HG02763 (cell line): Measurements from ENCODE around the gene PCBP3.
"Not testable (repeated sequence)": the region's sequence is repeated elsewhere in the genome, so short reads cannot be mapped to it uniquely, and the experiment has no call there.

Experiments
- ATAC-seq: cut with Tn5 transposase; IDR thresholded peaks from one replicate; pipeline ENCODE4 v1.9.1; 2021; ENCODE audit warnings: mild to moderate bottlenecking, moderate library complexity; ENCODE audit not compliant: unreplicated experiment

Gene PCBP3

DNA sequence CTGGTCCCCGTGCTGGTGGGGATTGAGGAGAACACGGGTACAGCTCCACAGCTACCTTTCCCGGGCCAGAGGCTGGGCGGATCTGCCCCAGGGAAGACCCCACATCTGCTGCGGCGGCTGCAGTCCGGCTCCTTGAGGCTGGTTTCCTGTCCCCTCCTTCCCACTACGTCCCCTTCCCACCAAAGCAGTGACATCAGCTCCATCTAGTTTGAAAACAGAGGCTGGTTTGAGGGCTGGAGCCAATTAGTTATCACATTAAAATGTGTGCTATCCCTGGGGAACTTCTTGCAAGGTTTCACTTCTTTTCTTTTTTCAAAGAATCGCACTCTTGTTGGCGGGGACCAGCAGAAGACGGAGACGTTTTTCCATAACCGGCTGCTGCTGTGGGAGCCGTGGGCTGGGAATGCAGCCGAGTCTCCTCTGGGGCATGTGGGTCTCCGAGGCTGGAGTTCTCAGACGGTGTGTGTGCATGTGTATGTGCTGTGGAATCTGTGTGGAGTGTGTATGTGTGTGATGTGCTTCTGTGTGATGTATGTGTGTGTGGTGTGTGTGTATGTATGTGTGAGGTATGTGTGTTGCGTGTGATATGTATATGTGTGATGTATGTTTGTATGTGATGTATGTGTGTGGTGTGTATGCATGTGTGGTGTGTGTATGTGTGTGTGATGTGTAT lies 8.9 kb upstream of the PCBP3 start:
- ATAC-seq = no peak

DNA sequence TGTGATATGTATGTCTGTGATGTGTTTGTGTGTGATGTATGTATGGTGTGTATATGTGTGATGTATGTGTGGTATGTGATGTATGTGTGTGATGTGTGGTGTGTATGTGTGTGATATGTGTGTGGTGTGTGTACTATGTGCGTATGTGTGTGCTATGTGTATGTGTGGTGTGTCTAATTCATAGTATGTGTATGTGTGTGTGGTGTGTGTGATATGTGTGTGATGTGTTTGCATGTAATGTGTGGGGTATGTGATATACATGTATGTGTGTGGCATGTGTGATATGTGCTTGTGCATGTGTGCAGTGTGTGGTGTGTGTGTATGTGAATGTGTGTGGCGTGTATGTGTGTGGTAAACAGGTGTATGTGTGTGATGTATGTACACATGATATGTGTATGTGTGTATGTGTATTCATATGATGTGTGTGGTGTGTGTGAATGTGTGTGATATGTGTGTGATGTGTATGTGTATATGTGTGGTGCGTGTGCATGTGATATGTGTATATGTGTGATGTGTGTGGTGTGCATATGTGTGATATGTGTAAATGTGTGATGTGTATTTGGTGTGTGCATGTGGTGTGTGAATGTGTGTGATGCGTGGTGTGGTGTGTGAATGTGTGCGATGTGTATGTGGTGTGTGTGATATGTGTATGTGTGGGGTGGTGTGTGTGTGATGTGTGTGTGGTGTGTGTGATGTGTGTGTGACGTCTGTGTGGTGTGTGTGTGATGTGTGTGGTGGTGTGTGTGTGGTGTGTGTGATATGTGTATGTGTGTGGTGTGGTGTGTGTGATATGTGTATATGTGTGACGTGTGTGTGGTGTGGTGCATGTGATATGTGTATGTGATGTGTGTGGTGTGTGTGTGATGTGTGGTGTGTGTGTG lies 8.0 kb upstream of the PCBP3 start:
- no peak for ATAC-seq

DNA sequence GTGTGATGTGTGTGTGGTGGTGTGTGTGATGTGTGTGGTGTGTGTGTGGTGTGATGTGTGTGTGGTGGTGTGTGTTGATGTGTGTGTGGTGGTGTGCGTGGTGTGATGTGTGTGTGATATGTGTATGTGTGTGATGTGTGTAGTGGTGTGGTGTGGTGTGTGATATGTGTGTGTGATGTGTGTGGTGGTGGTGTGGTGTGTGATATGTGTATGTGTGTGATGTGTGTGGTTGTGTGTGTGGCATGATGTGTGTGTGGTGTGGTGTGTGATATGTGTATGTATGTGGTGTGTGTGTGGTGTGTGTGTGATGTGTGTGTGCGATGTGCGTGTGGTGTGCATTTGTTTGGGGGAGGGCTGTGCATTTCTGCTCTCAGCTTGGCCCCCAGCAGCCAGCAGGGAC lies 7.1 kb upstream of the PCBP3 start:
- no peak for ATAC-seq

DNA sequence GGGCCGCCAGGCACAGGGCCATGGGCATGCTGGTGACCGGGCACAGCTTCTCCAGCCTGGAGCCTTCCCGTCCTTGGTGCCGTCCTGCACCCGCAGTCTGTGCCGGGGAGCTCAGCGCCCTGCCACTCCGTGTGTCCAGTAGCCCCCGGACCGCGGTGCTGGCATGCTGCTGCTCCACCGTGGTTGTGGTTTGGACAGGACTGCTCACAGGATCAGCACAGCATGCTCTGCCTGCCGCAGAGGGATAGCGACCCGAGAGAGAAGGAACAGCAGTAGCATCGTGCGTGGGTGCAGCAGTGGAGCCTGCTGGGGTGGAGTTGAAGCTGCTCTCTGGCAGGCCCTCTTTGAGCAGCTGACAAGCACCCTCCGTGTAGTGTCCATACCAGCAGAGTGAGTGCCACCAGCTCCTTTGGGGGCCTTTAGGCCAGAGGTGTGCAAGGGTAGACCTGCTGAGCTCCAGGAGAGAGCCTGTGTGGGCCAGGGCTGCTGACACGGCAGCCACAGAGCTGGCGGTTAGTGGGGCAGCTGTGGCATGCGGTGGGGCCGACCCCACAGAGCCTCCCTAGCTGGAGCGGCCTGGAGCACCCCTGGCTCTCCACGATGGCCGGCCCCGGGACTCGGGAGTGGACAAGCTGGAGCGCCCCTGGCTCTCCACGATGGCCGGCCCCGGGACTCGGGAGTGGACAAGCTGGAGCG lies 6.4 kb upstream of the PCBP3 start:
- no peak for ATAC-seq

DNA sequence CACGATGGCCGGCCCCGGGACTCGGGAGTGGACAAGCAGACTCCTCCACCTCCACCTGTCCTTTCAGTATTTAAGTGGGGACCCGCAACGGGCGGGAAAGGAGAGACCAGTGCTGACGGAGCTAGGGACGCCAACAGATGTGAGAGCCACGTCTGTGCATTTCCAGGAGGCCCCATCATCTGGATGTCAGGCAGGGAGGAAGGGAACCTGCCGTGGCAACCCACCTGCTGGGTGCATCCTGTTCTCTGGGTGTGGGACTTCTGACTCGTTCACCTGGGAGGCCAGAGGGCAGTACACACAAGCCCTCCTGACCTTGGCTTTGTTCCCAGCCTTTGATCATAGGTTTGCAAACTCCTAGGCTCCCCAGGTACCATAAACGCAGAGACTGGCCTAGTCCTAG lies 5.6 kb upstream of the PCBP3 start:
- ATAC-seq = no peak

DNA sequence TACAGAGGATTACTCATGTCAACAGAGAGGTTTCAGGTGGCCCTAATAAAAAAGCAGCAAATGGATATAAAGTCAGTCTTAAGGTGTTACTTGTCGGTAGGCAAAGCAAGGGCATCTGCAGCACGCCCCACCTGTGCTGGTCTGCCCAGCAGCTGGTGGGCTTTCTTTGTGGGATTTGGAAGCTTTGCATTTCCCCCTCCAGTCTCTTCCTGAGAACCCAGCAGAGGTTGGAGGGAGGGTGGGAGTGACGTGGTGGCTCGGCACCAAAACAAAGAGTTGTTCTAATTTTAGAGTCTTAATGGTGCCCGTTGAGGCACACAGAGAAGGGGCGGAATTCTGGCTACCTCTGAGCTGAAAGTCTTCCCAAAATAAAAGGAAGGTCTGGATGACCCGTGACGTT lies 4.8 kb upstream of the PCBP3 start:
- no peak for ATAC-seq

DNA sequence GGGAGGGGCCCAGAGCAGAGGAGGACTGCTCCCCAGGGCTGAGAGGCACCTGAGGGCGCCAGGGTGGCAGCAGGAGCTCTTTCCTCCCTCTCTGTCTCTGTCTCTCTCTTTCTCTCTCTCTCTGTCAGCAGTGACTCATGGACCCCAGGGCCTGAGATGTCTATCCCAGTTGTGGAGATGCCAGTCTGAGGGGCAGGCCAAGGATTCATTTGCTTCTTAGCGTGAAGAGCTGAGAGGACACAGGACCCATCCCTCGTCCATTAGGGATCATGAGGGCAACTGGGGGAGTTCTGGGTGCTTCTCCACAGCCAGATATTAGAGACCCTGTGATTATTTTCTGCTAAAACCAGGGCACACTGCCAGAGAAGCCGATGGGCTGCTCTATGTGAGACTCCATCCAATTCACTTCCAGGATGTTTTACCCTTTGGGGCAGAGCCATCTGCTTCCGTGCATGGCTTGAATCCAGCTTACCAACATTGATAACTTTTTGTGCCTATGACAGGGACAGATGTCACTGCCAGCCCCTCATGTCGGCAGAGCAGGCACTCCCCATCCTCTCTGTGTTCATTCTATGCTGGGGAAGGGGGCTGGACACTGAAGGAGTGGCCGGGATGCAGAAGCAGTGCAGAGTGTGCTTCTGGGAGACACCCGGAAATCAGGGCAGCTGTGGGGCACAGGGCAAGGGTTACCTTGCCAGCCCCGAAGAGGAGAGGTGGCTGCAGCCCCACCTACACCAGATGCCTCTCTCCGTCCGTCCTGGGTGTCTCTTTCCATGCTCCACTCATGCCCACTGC lies 4.1 kb upstream of the PCBP3 start:
- no peak for ATAC-seq

DNA sequence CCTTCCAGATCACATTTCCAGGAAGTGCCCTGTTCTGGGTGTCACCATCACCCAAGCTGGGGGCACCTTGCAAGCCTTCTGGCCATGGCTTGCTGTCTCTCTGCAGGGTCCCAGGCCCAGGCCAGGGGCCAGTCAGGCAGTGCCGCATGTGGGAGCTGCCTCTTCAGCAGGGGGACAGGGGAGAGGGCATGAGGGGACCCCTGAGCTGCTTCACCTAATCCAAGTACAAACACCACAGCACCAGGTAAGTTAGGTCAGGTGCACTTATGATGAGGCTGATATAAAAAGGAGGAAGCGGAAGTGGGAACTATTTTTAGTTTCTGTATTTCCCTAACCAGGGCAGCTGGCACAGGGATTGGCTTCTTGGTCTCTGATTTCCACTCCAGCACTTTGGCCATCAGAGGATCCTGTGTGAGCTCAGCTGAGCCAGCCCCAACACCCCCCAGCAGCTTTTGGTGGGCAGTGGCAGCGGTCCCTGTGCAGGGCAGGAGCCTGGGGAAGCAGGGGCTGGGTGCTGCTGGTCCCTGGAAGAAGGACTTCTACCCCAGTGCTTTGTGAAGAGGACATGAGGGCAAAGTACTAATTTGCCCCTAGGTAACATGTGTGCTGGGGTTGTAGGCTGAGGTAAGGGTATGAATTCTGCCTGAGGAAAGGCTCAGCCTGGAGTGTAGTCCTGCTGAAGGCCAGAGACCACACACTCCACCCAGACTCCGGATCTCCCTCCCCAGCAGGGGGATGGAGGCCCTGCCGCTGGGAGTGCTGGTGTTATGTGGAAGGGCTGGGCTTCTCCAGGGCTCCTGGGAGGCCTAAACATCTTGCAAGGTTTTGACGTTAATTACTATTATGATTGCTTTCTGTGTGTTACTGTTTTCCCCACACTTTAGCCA lies 3.3 kb upstream of the PCBP3 start:
- no peak for ATAC-seq

DNA sequence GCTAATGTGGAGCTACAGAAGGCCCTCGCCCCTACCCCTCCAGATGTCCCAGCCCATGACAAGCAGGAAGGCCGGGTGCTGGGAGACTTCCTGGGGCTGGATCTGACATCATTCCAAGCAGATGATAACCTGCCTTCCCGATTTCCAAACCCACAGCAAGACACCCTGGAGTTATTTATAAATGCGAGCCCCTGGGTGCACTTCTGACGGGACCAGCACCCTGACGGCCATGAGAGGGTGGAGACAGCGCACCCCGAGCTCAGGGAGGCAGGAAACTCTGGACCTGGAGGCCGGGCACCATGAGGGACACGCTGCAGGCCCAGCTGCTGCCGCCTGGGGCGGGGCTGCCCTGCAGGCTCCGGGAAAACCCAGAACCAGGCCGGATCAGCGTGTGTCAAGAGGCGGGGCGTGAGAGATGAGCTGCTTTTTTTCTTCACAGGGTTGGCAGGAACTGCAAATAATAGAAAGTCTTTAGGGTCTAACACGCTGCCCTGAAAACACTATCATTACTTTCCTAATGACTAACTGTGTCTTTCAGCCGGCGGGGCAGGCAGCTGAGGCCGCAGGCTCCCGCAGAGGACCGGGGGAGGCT lies 2.5 kb upstream of the PCBP3 start:
- ATAC-seq = no peak

DNA sequence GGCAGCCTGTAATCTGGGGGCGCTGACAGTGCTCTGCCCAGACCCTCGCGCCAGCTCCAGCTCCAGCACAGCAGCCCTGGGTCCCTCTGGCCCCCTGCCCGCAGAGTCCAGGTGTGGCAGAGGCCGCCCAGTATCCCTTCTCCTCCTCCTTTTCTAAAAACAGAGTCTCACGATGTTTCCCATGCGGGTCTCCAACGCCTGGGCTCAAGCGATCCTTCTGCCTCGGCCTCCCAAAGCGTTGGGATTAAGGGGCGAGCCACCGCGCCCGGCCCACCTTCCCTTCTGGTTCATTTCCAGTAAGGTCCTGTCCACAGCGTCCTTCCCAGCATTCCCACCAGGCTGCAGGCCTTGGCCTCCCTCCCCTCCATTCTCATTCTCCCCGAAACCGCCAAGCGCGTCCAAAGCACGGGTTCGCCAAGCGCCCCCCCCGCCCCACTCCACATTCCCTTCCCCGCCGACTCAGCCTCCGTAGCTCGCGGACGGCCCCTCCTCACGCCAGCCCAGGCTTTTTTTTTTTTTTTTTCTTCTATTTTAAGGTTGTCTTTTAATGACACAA lies 2.0 kb upstream of the PCBP3 start:
- ATAC-seq = no peak

DNA sequence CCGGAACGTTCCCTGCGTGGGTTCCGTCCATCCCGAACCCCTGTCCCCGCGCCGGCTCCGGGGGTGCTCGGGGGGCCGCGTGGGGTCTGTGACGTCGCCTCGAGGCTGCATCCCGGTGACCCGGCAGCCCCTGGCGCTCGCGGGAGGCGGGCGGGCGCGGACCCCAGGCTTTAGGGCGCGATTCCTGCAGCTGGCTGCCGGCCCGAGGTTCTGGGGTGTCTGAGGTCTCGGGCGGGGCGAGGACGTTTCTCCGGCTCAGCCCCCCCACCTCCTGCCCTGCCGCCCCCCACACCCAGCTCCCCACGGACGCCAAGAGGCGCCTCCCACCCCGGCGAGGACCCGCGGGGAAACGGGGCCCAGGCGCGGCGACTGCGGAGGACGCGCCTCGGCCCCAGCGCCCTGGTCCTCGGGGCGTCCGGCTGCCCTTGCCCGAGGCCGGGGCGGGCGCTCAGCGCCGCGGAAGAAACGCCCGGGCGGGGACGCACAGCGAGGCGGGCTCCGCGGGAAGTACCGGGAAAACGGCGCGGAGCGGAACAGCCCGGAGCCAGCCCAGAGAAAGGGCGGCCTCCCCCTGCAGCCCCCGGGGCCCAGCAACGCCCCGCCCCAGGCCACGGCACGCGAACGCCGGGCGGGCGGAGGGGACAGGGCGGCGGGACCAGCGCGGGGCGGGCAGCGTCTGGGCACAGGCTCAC lies 1.3 kb upstream of the PCBP3 start:
- ATAC-seq = no peak

DNA sequence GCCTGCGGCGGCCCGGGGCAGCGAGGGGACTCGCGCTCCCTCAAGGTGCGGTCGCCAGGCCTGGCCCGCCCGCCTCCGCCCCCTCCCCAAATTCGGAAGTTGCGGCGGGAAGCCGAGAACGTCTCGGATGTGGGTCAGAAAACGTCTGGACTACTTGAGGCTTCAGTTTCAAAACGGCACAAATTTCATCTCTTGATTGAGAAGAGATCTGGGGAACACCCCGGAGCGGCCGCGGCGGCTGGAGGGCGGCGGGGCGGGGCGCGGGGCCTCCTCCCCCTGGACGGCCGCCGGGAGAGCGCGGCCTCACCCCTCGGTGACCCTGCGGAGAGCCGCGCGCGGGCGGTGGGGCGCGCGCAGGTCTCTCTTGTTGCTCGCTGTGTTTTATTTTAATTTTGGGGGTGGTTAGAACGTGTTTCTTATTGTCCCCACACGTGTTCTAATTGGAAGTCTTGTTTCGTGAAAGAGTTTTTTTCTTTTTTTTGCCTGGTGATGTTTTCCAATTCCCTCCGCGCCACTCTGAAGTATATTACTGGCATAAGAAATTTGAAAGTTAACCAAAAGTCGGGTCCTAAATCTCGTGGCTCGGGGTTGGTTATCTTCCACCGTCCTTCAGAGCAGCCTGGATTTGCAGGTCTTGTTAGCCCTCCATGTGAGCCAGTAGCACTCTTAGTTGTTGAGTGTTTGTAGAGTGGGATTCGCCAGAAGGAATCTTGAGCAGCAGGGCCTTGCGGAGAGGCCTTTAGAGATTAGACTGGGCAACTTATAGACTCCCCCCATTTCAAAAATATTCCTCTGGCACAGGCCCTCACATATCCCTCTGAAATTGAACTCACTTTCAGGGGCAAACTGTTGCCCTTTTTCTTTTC lies 749 bp downstream of the PCBP3 start:
- ATAC-seq = no peak

DNA sequence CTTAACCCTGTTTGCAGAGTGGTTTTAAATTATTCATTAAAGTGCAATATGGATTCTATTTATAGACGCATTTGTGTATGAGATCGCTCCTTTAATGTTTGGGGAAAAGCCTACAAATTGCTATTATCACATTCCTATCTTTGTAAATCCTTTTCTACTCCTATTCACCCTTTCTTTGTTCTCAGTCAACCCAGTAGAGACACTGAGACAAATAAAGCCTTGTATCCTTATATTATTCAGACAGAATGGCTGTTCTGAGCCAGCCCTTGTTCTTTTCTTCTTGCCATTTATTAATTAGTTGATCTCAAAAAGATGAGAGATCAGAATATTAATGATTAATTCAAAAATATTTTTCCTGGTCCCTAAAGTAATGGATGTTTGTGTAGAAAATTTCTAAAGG lies 8.4 kb downstream of the PCBP3 start:
- no peak for ATAC-seq

DNA sequence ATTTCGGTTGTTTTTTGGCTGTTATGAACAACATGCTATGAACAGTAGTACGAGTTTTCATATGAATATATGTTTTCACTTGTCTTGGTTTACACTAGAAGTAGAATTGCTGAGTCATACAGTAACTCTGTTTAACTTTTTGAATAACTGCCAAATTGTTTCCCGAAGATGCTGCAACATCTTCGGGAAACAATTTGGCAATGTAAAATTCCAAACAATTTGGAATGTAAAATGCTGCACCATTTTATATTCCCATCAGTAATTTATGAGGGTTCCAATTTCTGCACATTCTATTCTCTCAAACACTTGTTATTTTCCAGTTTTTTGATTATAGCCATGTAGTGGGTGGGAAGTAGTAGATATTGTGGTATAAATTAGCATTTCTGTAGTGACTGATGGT lies 11.6 kb downstream of the PCBP3 start:
- no peak for ATAC-seq

DNA sequence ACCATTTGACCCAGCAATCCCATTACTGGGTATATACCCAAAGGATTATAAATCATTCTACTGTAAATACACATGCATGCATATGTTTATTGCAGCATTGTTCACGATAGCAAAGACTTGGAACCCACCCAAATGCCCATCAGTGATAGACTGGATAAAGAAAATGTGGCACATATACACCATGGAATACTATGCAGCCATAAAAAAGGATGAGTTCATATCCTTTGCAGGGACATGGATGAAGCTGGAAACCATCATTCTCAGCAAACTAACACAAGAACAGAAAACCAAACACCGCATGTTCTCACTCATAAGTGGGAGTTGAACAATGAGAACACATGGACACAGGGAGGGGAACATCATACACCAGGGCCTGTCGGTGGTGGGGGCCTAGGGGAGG lies 12.6 kb downstream of the PCBP3 start:
- ATAC-seq = not testable (repeated sequence)

DNA sequence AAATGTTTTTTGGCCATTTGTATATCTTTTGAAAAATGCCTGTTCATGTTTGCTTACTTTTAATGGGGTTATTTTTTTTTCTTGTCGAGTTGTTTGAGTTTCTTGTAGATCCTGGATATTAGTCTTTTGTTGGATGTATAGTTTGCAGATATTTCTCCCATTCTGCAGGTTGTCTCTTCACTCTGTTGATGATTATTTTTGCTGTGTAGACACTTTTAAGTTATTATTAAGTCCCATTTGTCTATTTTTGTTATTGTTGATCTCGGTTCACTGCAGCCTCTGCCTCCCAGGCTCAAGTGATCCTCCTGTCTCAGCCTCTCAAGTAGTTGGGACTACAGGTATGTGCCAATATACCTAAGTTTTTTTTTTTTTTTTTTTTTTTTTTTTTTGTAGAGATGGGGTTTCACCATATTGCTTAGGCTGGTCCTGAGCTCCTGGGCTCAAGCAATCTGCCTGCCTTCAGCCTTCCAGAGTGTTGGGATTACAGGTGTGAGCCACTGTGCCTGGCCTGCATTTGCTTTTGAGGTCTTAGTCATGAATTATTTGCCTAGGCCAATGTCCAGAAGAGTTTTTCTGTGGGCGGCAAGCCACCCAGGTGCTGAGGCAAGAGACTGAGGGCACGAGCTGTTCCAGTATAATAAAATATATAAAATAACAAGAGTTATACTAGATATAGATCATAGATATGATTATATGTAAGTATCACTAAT lies 18.5 kb downstream of the PCBP3 start:
- ATAC-seq = not testable (repeated sequence)

DNA sequence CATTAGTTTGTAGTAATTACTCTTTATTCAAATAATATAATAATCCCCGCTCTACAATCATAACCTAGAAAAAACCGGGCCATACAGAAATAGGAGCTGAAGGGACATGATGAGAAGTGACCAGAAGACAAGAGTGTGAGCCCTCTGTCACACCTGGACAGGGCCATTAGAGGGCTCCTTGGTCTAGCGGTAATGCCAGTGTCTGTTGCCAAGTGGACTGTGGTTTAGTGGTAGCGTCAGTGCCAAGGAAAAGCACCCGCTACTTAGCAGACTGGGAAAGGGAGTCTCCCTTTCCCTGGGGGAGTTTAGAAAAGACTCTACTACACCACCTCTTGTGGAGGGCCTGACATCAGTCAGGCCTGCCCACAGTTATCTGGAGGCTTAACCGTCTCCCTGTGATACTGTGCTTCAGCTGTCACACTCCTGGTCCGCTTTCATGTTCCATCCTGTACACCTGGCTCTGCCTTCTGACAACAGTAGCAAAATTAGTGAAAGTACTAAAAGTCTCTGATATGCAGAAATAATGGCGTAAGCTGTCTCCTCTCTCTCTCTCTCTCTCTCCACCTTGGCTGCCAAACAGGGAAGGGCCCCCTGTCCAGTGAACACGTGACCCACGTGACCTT lies 19.2 kb downstream of the PCBP3 start:
- ATAC-seq = not testable (repeated sequence)
